Measurements from ENCODE around the gene DHX32.
"Not testable (repeated sequence)": the region's sequence is repeated elsewhere in the genome, so short reads cannot be mapped to it uniquely, and the experiment has no call there.

- TF ChIP-seq, protein P1, sequence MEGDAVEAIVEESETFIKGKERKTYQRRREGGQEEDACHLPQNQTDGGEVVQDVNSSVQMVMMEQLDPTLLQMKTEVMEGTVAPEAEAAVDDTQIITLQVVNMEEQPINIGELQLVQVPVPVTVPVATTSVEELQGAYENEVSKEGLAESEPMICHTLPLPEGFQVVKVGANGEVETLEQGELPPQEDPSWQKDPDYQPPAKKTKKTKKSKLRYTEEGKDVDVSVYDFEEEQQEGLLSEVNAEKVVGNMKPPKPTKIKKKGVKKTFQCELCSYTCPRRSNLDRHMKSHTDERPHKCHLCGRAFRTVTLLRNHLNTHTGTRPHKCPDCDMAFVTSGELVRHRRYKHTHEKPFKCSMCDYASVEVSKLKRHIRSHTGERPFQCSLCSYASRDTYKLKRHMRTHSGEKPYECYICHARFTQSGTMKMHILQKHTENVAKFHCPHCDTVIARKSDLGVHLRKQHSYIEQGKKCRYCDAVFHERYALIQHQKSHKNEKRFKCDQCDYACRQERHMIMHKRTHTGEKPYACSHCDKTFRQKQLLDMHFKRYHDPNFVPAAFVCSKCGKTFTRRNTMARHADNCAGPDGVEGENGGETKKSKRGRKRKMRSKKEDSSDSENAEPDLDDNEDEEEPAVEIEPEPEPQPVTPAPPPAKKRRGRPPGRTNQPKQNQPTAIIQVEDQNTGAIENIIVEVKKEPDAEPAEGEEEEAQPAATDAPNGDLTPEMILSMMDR (IDR thresholded peaks at IDR 0.05): not testable (repeated sequence)
- TF ChIP-seq TEAD4 (IDR thresholded peaks at IDR 0.05; ENCODE audit: borderline replicate concordance, insufficient read depth); YY1 (IDR thresholded peaks at IDR 0.05; ENCODE audit: low read depth); RFX5 (IDR thresholded peaks at IDR 0.05; ENCODE audit: low read length); TAF1 (IDR thresholded peaks at IDR 0.05; ENCODE audit: borderline replicate concordance, low read depth, low read length); POLR2AphosphoS5 (IDR thresholded peaks at IDR 0.05; ENCODE audit: low read depth, low read length); EP300 (IDR thresholded peaks at IDR 0.05; ENCODE audit: borderline replicate concordance in 1 of 2, low read depth in 1 of 2, low read length in 1 of 2); RCOR1 (IDR thresholded peaks at IDR 0.05; ENCODE audit: low read length); EZH2phosphoT487 (IDR thresholded peaks at IDR 0.05; ENCODE audit: borderline replicate concordance, low read depth): not testable (repeated sequence)
- TF ChIP-seq, protein P2, sequence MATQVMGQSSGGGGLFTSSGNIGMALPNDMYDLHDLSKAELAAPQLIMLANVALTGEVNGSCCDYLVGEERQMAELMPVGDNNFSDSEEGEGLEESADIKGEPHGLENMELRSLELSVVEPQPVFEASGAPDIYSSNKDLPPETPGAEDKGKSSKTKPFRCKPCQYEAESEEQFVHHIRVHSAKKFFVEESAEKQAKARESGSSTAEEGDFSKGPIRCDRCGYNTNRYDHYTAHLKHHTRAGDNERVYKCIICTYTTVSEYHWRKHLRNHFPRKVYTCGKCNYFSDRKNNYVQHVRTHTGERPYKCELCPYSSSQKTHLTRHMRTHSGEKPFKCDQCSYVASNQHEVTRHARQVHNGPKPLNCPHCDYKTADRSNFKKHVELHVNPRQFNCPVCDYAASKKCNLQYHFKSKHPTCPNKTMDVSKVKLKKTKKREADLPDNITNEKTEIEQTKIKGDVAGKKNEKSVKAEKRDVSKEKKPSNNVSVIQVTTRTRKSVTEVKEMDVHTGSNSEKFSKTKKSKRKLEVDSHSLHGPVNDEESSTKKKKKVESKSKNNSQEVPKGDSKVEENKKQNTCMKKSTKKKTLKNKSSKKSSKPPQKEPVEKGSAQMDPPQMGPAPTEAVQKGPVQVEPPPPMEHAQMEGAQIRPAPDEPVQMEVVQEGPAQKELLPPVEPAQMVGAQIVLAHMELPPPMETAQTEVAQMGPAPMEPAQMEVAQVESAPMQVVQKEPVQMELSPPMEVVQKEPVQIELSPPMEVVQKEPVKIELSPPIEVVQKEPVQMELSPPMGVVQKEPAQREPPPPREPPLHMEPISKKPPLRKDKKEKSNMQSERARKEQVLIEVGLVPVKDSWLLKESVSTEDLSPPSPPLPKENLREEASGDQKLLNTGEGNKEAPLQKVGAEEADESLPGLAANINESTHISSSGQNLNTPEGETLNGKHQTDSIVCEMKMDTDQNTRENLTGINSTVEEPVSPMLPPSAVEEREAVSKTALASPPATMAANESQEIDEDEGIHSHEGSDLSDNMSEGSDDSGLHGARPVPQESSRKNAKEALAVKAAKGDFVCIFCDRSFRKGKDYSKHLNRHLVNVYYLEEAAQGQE (IDR thresholded peaks at IDR 0.05; ENCODE audit: low read depth, low read length): not testable (repeated sequence)
- TF ChIP-seq, protein P3, sequence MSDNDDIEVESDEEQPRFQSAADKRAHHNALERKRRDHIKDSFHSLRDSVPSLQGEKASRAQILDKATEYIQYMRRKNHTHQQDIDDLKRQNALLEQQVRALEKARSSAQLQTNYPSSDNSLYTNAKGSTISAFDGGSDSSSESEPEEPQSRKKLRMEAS (IDR thresholded peaks at IDR 0.05; ENCODE audit: low read depth): not testable (repeated sequence)
Observed at GRCh38 chr10:125889441-125889840, 8.3 kb upstream of the DHX32 start.
